ENCODE results near the gene DOK5.
"Not testable (repeated sequence)": the region's sequence is repeated elsewhere in the genome, so short reads cannot be mapped to it uniquely, and the experiment has no call there.

DOK5 gene

DNA sequence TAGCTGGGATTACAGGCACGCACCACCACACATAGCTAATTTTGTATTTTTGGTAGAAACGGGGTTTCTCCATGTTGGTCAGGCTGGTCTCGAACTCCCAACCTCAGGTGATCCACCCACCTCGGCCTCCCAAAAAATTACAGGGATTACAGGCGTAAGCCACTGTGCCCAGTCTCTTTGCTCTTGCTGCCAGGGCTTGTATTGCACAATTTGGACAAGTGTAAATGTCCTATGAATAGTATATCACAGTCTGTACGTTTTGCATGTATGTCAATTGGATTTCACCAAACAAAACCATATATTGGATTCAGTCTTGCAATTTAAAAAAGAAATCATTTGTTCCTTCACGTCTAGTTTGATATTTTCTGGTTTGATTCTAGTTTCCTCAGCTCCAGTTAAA is 2.1 kb upstream of the DOK5 start:
- Histone ChIP-seq H3K9me3 (ENCODE audit: control insufficient read depth, low read length) (no peaks in the 10 kb centered on the region), H3K9ac (ENCODE audit: low read length) (no peak overlapping the region), H3K4me3 (ENCODE audit: low read length) (no peak overlapping the region), H3K4me1 (ENCODE audit: control insufficient read depth, insufficient read depth, low read length) (peaks cover 3% of the 10 kb centered on the region), H3K36me3 (ENCODE audit: control insufficient read depth, insufficient read depth, low read length) (no peaks in the 10 kb centered on the region), H3K27me3 (ENCODE audit: control insufficient read depth, insufficient read depth, low read length) (peaks cover 30% of the 10 kb centered on the region)

DNA sequence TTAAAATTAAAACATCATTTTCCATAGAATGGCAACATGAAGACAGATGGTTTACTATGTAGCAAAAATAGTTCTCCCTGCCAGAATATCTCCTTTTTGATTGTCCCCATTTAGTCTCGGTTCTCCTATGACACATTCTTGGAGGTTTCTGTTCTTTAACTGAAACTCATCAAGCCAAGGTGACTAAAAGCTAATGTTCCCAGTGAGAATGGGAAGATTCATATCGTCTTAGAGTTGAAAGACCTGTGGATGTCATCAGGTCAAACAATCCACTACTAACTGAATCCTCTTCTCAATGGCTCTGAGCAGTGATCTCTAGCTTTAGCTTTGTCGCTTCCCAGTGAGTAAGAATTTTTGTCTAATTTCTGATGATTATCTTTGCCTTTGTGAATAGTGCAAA is 1.3 kb upstream of the DOK5 start:
- Histone ChIP-seq H3K4me1 (ENCODE audit: control insufficient read depth, insufficient read depth, low read length) (peaks cover 3% of the 10 kb centered on the region), H3K9ac (ENCODE audit: low read length) (no peak overlapping the region), H3K9me3 (ENCODE audit: control insufficient read depth, low read length) (no peaks in the 10 kb centered on the region)

DNA sequence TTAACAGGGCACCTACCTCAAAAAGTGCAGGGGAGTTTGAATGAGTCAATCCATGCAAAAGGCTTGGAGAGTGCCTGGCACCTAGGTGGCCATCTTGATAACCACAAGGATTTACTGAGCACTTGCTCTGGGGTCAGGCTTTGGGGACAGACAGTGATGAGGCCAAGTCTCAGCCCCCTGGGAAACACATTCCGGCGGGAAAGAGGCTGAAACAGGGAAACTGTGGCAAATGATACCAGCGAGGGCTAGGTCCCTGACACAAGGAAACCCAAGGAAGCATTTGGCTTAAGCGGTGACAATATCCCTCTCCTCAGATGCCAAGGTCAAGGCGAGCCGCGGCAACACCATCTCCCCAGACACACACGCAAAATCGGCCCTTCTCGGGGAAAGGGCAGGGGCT is 527 bp upstream of the DOK5 start:
- no peaks in the 10 kb centered on the region for H3K36me3 ChIP-seq (ENCODE audit: control insufficient read depth, insufficient read depth, low read length)
- H3K4me1 ChIP-seq (ENCODE audit: control insufficient read depth, insufficient read depth, low read length), result peaks cover 3% of the 10 kb centered on the region
- peaks cover 31% of the 10 kb centered on the region for H3K27me3 ChIP-seq (ENCODE audit: control insufficient read depth, insufficient read depth, low read length)
- H3K9me3 ChIP-seq (ENCODE audit: control insufficient read depth, low read length), result no peaks in the 10 kb centered on the region
- H3K4me3 ChIP-seq (ENCODE audit: low read length), result no peak overlapping the region
- no peak overlapping the region for H3K9ac ChIP-seq (ENCODE audit: low read length)

More for the DNA sequence above, 1.3 kb upstream of the DOK5 start:
- Histone ChIP-seq H3K27me3 (ENCODE audit: control insufficient read depth, insufficient read depth, low read length) (peaks cover 31% of the 10 kb centered on the region), H3K36me3 (ENCODE audit: control insufficient read depth, insufficient read depth, low read length) (no peaks in the 10 kb centered on the region), H3K4me3 (ENCODE audit: low read length) (no peak overlapping the region)

DNA sequence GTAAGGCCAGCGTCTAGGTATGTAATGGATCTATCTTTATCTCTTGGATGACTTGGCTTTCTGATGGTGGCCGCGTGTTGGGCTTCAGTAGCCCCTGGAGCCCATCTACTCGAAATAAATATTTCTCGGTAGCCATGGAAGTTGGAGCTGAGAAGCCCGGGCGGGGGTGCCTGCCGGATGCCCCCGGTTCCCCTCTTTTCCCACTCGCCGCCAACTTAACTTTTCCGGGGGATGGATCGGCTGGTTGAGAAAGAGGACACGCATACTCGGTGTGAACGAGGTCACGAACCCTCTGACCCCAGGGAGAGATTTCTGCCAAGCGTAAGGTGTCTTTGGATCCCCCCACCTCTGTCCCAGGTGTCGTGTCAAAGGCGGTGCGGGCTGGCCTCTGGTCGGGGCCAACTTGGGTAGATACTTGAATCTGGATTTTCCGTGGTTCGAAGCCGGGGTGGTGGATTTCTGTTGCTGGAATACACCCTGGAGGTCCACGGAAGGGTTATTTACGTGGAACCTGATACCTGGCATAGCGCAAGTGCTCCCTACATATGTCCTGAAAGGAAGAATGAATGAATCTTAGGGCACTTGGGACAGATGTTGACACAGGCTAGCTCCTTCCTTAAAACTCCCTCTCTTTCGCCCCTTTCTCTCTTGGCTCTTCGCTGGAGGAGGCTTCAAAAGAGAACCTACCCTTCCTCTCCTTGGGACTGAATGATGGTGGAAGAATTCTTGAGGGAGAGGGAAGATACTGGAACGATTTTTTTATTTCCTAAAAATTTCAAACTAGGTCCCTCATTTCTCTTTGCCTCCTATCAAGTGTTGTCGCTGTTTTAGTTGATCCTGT is 996 bp downstream of the DOK5 start:
- Histone ChIP-seq H3K4me3 (ENCODE audit: low read length) (peak overlapping the region; percentile 31), H3K9me3 (ENCODE audit: control insufficient read depth, low read length) (no peaks in the 10 kb centered on the region), H3K4me1 (ENCODE audit: control insufficient read depth, insufficient read depth, low read length) (peaks cover 3% of the 10 kb centered on the region), H3K9ac (ENCODE audit: low read length) (peak overlapping the region; percentile 53), H3K36me3 (ENCODE audit: control insufficient read depth, insufficient read depth, low read length) (no peaks in the 10 kb centered on the region), H3K27me3 (ENCODE audit: control insufficient read depth, insufficient read depth, low read length) (peaks cover 31% of the 10 kb centered on the region)

GRCh38 chr20:54477191-54477955 is 2.0 kb downstream of the DOK5 start:
- Histone ChIP-seq H3K9ac (ENCODE audit: low read length) (no peak overlapping the region), H3K36me3 (ENCODE audit: control insufficient read depth, insufficient read depth, low read length) (no peaks in the 10 kb centered on the region), H3K4me3 (ENCODE audit: low read length) (no peak overlapping the region), H3K4me1 (ENCODE audit: control insufficient read depth, insufficient read depth, low read length) (peaks cover 3% of the 10 kb centered on the region), H3K27me3 (ENCODE audit: control insufficient read depth, insufficient read depth, low read length) (peaks cover 31% of the 10 kb centered on the region), H3K9me3 (ENCODE audit: control insufficient read depth, low read length) (no peaks in the 10 kb centered on the region)

- Histone ChIP-seq H3K36me3 (ENCODE audit: control insufficient read depth, insufficient read depth, low read length) (no peaks in the 10 kb centered on the region), H3K4me3 (ENCODE audit: low read length) (no peak overlapping the region), H3K9me3 (ENCODE audit: control insufficient read depth, low read length) (no peaks in the 10 kb centered on the region), H3K9ac (ENCODE audit: low read length) (no peak overlapping the region), H3K4me1 (ENCODE audit: control insufficient read depth, insufficient read depth, low read length) (peaks cover 3% of the 10 kb centered on the region), H3K27me3 (ENCODE audit: control insufficient read depth, insufficient read depth, low read length) (peaks cover 31% of the 10 kb centered on the region)
Measured at GRCh38 chr20:54479138-54479906, 3.9 kb downstream of the DOK5 start.

DNA sequence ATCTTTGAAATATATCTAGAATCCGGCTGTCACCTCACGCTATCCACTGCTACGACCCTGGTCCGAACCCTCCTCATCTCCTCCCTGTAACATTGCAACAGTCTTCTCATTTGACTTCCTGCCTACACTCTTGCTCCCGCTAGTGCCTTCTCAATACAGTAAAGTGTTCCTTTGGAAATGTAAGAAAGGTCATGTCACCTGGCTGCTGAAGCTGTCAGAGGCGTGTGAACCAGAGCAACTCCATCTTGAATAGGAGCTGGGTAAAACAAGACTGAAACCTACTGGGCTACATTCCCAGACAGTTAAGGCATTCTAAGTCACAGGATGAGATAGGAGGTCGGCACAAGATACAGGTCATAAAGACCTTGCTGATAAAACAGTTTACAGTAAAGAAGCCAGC is 4.5 kb downstream of the DOK5 start:
- H3K4me3 ChIP-seq (ENCODE audit: low read length), result not testable (repeated sequence)
- H3K27me3 ChIP-seq (ENCODE audit: control insufficient read depth, insufficient read depth, low read length), result peaks cover 26% of the 10 kb centered on the region

DNA sequence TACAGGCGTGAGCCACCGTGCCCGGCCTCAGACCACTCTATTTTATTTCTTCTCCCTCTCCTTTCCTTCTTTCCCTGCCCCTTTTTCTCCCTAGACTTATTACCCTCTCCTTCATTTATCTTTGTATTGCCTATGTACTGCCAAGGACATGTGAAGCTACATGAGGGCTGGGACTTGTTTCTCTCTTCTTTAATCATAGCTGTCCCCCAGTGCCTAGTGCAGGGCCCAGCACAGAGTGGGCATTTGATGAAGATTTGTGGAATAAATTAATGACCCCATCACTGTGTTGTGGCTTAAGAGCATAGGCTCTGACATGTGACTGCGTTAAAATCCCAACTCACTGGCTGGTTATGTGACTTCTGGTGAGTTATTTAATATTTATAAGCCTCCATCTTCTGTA is 6.0 kb downstream of the DOK5 start:
- no peak overlapping the region for H3K9ac ChIP-seq (ENCODE audit: low read length)
- no peaks in the 10 kb centered on the region for H3K9me3 ChIP-seq (ENCODE audit: control insufficient read depth, low read length)
- H3K4me1 ChIP-seq (ENCODE audit: control insufficient read depth, insufficient read depth, low read length), result no peaks in the 10 kb centered on the region
- H3K36me3 ChIP-seq (ENCODE audit: control insufficient read depth, insufficient read depth, low read length), result no peaks in the 10 kb centered on the region
- H3K4me3 ChIP-seq (ENCODE audit: low read length), result no peak overlapping the region
- H3K27me3 ChIP-seq (ENCODE audit: control insufficient read depth, insufficient read depth, low read length), result peaks cover 15% of the 10 kb centered on the region

More for the DNA sequence above, 4.5 kb downstream of the DOK5 start:
- H3K9ac ChIP-seq (ENCODE audit: low read length); H3K9me3 ChIP-seq (ENCODE audit: control insufficient read depth, low read length); H3K36me3 ChIP-seq (ENCODE audit: control insufficient read depth, insufficient read depth, low read length); H3K4me1 ChIP-seq (ENCODE audit: control insufficient read depth, insufficient read depth, low read length): not testable (repeated sequence)

DNA sequence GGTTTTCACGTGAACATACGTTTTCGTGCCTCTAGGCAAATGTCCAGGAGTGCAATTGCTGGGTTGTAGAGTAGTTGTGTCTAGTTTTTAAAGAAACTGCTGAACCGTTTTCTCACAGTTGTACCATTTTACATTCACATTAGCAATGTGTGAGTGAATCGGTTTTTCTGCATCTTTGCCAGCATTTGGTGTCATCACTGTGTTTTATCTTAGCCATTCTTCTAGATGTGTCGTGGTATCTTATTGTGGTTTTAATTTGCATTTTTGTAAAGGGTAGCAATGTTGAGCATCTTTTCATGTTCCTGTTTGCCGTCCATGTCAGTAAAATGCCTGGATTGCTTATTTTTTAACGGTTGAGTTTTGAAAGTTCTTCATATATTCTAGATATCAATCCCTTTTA is 10.2 kb downstream of the DOK5 start:
- H3K36me3 ChIP-seq (ENCODE audit: control insufficient read depth, insufficient read depth, low read length), result no peaks in the 10 kb centered on the region
- H3K4me1 ChIP-seq (ENCODE audit: control insufficient read depth, insufficient read depth, low read length), result no peaks in the 10 kb centered on the region

DNA sequence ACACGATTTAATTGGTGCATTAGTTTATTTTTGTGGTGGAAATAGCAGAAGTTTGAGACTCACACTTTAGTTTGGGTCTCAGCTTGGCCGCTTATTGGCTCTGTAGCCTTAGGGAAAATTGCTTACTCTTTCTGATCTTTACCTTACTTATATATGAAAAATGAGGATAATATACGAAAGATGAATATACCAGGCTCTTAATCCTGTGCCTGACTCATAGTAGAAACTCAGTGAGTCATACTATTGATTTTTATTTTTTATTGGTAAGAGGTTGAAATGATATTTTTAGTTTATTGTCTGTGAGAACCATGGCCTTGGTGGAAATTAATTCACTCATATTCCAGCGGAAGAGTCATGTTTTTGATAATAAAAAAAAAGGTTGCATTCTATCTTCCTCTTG is 11.2 kb downstream of the DOK5 start:
- Histone ChIP-seq H3K4me3 (ENCODE audit: low read length) (no peak overlapping the region), H3K9ac (ENCODE audit: low read length) (no peak overlapping the region), H3K27me3 (ENCODE audit: control insufficient read depth, insufficient read depth, low read length) (no peaks in the 10 kb centered on the region), H3K36me3 (ENCODE audit: control insufficient read depth, insufficient read depth, low read length) (no peaks in the 10 kb centered on the region), H3K9me3 (ENCODE audit: control insufficient read depth, low read length) (no peaks in the 10 kb centered on the region), H3K4me1 (ENCODE audit: control insufficient read depth, insufficient read depth, low read length) (no peaks in the 10 kb centered on the region)

More for the DNA sequence above, 10.2 kb downstream of the DOK5 start:
- Histone ChIP-seq H3K9me3 (ENCODE audit: control insufficient read depth, low read length) (no peaks in the 10 kb centered on the region), H3K9ac (ENCODE audit: low read length) (no peak overlapping the region), H3K4me3 (ENCODE audit: low read length) (no peak overlapping the region), H3K27me3 (ENCODE audit: control insufficient read depth, insufficient read depth, low read length) (no peaks in the 10 kb centered on the region)

GRCh38 chr20:54488442-54488841 is 13.0 kb downstream of the DOK5 start:
- H3K4me3 ChIP-seq (ENCODE audit: low read length), result no peak overlapping the region
- H3K27me3 ChIP-seq (ENCODE audit: control insufficient read depth, insufficient read depth, low read length), result no peaks in the 10 kb centered on the region

DNA sequence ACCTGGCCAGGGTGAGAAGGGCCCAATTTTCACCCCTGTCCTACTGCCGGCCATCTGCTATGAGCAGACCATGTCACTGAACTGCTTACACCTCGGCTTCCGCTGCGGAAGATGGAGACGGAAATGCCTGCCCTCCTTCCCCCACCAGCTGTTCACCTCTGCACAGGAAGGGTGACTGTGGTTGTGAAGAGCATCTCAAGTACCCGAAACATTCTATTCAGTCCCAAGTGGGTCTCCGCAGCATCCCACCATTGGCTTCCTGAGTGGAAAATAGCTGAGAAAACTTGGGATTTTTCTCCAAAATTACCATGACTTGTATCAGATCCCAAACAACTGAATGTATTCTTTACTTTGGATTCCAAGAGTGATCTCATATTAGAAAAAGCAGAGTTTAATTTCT is 16.1 kb downstream of the DOK5 start:
- H3K9me3 ChIP-seq (ENCODE audit: control insufficient read depth, low read length), result no peaks in the 10 kb centered on the region
- H3K27me3 ChIP-seq (ENCODE audit: control insufficient read depth, insufficient read depth, low read length), result no peaks in the 10 kb centered on the region
- H3K9ac ChIP-seq (ENCODE audit: low read length), result no peak overlapping the region
- no peak overlapping the region for H3K4me3 ChIP-seq (ENCODE audit: low read length)
- no peaks in the 10 kb centered on the region for H3K36me3 ChIP-seq (ENCODE audit: control insufficient read depth, insufficient read depth, low read length)
- no peaks in the 10 kb centered on the region for H3K4me1 ChIP-seq (ENCODE audit: control insufficient read depth, insufficient read depth, low read length)

More at GRCh38 chr20:54488442-54488841, 13.0 kb downstream of the DOK5 start:
- no peaks in the 10 kb centered on the region for H3K9me3 ChIP-seq (ENCODE audit: control insufficient read depth, low read length)
- H3K9ac ChIP-seq (ENCODE audit: low read length), result no peak overlapping the region
- H3K4me1 ChIP-seq (ENCODE audit: control insufficient read depth, insufficient read depth, low read length), result no peaks in the 10 kb centered on the region
- no peaks in the 10 kb centered on the region for H3K36me3 ChIP-seq (ENCODE audit: control insufficient read depth, insufficient read depth, low read length)

All from mucosa of stomach (tissue), 1 donor.